Ovary (tissue), 3 donors: Measurements from ENCODE around the gene ARID1B.

Source experiments
- CTCF ChIP-seq, 3 donors: fragments of 450-650 bp in 2 of 3; fragments of 200-600 bp in 1 of 3; IDR thresholded peaks; one replicate each; pipeline versions ENCODE4 v1.5.1 to v1.8.0; 2016 to 2022; ENCODE audit warnings: antibody characterized with exemption in 3 of 3, mild to moderate bottlenecking in 1 of 3
- POLR2A ChIP-seq: fragments of 450-650 bp; IDR thresholded peaks from one replicate; pipeline ENCODE4 v1.6.1; 2017; ENCODE audit warnings: antibody characterized with exemption, mild to moderate bottlenecking, moderate library complexity
- donor health status: DM: no; HTN: no; CAD: no.

- TF ChIP-seq CTCF (IDR thresholded peaks at IDR 0.05) (no peak), POLR2A (no peak)
Observed at GRCh38 chr6:156886409-156886808, 109.2 kb downstream of the ARID1B start.
